GM19099 (cell line): ENCODE measurements around the gene USP13.

Experiments
- POLR2A ChIP-seq: IDR thresholded peaks from 3 replicates; pipeline ENCODE4 v1.6.1; 2011; ENCODE audit warnings: low read depth; ENCODE audit not compliant: insufficient read length; ENCODE audit errors: extremely low read depth

USP13 gene

DNA sequence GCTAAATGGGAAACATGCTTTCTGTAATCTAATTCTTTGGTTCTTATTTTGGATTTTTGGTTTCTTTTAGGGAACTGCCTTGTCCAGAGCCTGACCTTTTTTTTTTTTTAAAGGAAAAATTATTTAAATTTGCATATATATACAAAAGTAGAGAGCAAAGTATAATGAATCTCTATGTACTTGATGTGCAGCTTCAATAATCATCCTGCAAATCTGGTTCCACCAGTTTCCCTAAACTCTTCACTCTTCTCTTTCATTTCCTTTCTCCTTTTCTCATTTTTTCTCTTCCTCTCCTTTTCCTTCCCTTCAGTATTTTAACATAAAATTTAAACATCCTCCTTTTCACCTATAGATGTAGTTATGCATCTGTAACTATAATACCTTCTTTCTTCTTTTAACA lies 82.5 kb downstream of the USP13 start:
- no peak for TF ChIP-seq POLR2A

DNA sequence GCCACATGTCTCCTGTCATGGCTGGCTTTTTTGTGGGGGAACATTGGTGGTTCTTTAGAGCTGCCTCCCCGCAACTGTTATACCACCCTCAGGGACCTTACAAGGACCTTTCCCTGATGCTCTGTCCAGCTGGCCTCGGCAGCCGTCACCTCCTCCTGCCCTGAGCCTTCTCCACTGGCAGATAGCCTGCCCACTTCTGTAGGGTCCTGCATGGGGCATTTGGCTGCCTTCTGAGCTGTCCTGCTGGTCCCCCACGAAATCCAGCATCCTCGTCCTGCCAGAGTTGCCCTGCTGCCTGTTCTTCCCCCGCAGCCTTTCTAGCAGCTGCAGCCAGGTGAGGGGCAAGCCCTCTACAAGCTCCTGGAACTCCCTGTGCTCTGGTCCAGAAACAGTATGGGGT lies 86.2 kb downstream of the USP13 start:
- TF ChIP-seq POLR2A: no peak

DNA sequence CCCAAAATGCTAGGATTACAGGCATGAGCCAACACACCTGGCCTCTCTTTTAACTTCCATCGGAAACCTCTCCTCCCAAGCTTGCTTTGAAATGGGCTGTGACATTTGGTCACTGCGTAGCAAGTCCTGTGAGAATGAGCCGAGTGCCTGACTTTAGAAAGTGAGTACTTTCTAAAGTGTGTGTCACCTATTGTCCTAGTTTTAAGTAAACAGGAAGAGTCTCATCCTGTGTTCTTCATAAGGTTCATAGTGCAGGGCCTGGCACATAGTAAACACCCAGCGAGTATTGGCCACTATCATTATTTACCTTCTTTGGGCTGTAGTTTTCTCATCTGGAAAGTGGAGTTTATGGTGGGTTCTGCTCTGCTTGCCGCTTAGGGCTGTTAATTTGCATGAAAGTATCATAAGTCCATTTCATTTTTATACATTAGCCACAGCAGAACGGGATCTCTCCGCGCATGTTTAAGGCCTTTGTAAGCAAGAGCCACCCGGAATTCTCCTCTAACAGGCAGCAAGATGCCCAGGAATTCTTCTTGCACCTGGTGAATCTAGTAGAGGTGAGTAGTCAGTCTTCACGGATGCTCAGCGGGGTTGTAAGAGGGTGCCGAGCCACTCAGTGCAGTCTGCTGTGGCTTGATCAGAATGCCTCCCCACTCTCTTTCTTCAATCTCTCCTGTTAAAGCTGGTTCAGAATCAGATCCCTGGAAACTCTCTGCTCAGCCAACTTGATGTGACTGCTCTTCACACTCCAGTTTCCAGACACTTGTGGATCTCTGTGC lies 87.2 kb downstream of the USP13 start:
- TF ChIP-seq POLR2A: no peak

DNA sequence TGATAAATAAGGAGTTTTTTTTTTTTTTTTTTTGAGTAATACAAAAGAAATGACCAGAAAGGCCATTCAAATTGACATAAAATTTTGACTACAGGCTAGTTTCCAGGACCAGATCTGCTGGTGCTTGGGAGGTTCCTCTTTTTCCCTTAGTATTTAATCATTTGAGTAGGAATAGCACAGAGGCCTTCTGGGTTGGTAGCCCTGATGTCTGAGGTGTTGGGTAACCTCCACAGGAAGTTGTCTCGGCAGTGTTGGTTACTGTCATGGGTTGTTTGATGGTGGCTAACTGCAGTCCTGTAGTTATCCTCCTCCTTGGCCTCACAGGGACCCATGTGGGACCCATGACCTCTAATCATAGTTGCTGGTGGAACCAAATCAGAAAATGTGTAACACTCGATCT lies 91.1 kb downstream of the USP13 start:
- TF ChIP-seq POLR2A: no peak

DNA sequence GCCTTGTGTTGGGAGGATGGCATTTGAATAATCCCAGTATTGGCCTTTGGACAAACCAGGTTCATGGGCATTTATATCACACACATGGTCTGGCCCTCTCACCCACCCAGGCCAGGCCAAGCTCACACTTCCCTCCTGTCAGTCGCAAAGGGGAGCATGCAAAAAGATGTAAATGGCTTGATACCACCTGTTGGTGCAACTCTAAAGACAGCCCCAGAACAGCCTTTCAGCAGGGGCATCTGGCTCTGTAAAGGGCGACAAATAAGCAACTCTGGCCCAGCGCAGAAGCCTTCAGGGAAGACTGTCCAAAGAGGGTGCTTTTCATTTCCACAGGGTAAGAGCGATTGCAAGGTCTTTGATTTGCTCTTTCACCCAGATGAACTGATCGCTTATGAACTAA lies 91.8 kb downstream of the USP13 start:
- TF ChIP-seq POLR2A: no peak

DNA sequence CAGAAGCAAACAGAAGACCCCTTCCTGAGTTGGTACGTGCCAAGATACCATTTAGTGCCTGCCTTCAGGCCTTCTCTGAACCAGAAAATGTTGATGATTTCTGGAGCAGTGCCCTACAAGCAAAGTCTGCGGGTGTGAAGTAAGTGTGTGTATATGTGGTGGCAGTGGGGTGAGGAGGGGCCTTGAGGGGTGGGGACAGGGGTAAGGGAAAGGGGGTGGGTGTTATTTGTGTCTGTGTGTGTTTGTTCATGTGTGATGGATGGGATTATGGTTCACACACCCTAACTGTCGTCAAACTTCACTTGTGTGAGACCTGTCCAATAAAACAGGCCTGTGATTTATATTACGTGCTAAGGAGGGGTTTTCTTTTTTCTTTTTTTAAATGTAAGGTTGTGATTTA lies 92.2 kb downstream of the USP13 start:
- no peak for TF ChIP-seq POLR2A

DNA sequence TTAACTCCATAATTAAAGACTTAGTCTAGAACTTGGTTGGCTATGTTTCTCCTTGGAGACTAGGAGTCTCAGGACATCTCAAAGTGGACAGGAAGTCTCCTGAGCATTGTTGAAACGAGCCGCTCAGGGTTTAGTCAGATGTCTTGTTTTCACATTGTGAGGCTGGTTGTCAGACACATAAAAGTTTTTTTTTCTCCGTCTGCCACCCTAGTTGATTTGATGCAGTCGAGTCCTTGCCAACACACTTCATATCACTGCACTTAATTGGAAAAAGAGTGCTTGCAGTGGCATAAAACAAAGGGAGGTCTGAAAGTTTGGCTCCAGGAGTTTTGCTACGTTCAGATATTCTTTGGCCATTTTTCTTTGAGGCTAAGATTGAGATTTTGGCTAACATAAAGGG lies 92.9 kb downstream of the USP13 start:
- TF ChIP-seq POLR2A: no peak

DNA sequence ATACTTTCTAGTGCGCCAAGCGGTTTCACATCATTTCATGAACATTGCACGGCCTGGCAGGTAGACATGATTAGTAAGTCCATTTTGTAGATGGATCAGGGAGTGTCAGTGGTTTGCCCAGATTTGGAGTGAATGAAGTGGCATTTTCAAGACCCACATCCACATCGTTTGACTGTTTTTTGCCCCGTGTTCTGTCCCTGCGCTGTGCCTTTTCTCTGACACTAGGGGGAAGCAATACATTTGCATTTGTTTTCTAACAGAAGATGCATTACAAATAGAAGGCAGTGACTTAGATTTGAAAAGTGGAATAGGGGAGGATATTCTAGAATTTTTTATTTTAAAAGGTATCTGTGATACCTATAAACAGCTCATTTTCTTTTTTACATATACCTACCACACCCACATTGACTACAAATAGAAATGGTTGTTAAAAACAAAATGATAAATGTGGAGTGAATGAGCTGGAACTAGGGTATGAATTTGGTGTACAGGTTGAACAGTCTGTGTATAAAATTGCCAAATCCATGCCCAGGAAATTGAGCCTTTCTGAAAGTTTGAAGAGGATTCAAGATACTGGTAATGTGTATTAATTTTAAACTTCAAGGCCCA lies 98.0 kb downstream of the USP13 start:
- TF ChIP-seq POLR2A: no peak

DNA sequence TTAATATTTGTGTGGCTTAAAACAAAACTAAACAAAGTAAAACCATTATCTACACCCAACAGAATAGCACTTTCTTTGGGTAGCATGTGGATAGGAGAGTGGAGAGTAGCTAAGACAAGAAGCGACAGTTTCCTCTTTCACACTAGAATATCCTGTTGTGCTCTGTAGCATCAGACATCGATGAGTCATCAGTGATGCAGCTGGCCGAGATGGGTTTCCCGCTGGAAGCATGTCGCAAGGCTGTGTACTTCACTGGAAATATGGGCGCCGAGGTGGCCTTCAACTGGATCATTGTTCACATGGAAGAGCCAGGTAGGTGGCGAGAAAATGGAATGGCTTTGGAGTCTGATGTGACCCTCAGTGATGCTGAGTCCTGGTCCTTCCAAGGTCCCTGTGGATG lies 108.1 kb downstream of the USP13 start:
- TF ChIP-seq POLR2A: no peak

DNA sequence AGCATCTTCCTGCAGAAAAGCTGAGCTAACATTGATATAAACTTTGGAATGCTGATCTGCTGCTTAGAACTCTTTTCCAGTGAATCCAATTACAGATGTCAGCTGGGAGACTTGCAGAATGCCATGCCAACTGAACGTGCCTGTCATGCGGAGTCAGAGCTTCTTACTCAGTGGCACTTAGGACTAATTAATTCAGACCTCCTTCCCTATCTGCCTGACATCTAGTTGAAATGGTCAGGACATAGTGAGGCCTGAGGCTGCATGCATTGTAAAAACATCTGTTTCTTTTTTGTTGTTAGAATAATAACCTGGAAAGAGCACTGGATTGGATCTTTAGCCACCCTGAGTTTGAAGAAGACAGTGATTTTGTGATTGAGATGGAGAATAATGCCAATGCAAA lies 112.6 kb downstream of the USP13 start:
- TF ChIP-seq POLR2A: no peak

DNA sequence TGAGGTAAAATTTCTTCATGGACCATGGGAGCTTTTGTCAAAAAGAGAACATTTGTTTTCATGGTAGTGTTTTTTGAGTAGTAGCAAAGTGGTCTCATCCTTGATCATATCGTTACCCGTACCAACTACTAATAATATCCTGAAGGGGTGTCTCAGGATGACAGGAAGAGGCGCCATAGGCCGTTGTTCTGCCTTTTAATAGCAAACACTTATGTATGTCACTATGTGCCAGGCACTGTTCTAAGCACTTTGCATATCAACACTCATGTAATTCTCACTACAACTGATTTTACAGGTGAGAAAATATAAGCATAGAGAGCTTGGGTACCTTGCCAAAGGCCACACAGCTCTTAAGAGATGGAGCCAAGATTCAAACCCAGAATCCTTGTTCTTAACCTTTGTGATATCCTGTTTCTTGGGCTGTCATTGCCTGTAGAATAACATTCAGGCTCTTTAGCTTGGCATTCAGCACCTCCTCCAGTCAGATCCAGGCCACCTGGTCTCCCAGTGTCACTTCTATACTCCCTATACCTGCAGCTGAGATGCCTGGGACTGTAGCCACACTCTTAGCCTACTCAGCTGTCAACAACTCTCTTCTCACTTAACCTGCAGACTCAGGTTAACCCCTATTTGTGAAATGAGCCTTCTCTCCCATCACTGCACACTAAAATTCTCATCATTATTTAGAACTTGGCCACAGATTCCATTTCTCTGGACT lies 113.7 kb downstream of the USP13 start:
- no peak for TF ChIP-seq POLR2A

DNA sequence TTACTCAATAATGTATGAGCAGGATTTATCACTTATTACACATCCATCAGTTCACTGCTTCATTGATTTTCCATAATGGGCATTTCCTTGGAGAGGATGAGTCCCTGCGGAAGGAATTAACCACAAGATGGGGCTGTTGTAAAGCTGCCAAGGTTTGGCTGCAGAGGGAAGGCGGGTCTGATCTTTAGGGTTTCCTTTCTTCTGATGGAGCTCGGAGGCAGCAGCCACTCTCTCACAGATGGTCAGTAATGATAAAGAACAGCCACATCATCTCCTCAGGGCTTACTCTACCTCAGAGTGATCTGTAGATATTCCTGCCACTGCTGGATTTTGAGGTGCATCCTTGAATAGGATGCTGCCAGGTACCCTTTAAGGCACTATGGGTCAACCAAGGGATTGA lies 115.2 kb downstream of the USP13 start:
- TF ChIP-seq POLR2A: no peak

DNA sequence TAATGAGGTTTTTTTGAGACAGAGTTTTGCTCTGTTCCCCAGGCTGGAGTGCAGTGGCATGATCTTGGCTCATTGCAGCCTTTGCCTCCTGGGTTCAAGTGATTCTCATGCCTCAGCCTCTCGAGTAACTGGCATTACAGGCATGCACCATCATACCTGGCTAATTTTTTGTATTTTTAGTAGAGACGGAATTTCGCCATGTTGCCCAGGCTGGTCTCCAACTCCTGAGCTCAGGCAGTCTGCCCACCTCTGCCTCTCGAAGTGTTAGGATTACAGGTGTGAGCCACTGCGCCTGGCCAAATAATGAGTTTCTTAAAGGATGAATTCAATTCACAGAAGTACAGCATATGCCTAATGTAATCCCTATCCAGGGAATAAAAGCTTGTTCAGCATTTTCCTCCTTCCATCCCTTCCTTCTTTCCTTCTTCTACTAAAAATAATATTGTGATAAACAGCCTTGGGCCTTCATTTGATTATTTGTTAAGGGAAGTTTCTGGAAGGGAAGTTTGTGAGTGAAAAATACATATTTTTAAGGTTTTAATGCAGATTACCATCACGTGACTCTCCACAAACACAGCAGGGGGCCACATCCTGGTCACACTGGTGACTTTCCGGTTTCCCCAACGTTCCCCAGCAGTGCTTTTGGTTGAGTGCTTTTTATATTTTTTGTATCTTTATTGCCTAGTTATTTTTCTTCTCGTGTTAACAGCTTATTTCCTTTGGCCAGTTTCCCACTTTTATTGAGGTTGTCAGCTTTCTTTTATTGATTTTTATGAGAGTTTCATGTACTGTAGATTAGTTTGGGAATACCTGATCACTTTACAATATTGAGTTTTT lies 116.8 kb downstream of the USP13 start:
- no peak for TF ChIP-seq POLR2A

DNA sequence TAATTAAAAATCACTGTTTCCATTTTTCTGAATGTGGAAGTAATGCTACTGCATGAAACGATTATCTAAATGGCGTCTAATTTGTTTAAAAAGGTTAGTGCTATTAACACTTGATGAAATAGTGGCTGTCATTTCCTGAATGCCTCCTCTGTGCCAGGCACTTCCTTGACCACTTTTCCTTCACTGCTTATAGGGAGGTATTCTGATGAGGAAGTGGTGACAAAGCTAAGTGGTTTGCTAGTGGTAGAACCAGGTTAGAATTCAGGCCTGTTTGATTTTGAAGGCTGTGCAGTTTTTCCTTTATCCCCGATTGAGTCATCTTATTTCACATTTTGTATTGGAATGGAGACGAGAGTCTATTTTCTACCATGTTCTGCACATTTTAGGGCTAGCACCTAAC lies 119.0 kb downstream of the USP13 start:
- TF ChIP-seq POLR2A: no peak

DNA sequence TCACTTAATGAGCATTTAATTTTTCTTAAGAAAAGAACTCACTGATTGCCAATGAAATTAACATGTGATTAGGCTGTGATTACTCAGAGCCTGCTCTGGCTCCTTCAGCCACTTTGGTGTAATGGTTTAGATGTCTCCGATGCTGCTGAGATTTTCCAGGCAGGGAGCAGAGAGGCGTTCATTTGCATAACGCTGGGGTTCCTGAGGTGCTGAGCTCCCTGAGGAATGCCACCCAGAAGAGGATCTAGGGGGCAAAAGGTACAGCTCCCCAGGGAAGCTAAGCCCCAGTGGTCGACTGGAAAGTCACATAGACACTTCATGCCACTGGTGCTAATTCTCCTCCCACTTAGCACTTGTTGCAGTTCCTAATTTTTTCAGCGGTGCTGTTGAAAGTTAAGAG lies 119.5 kb downstream of the USP13 start:
- TF ChIP-seq POLR2A: no peak
